GM12875 (cell line): Measurements from ENCODE around the gene YWHAB.

Experiments
- H3K4me3 ChIP-seq: one replicate; pipeline ENCODE4 v1.5.1; 2011; ENCODE audit warnings: low read depth, low read length, control low read depth
- CTCF ChIP-seq: IDR thresholded peaks from 2 replicates; pipeline ENCODE4 v1.5.1; 2011; ENCODE audit warnings: low read depth, mild to moderate bottlenecking, control low read depth, inconsistent platforms, low read length, moderate library complexity, borderline replicate concordance; ENCODE audit not compliant: insufficient read depth

The YWHAB gene

DNA sequence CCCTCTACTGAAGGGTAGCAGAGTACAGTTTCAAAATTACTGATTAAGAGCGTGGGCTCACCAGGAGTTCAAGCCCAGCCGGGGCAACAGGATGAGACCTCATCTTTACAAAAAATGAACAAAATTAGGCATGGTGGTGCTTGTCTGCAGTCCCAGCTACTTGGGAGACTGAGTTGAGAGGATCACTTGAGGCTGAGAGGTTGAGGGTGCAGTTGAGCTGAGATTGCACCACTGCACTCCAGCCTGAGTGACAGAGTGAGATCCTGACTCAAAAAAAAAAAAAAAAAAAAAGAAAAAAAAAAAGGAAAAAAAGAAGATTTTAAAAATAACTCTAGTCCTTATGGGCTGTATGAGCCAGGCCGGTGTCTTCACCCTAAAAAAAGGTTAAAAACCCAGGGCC lies 43.1 kb downstream of the YWHAB start:
- H3K4me3 ChIP-seq: no peak overlapping the region

DNA sequence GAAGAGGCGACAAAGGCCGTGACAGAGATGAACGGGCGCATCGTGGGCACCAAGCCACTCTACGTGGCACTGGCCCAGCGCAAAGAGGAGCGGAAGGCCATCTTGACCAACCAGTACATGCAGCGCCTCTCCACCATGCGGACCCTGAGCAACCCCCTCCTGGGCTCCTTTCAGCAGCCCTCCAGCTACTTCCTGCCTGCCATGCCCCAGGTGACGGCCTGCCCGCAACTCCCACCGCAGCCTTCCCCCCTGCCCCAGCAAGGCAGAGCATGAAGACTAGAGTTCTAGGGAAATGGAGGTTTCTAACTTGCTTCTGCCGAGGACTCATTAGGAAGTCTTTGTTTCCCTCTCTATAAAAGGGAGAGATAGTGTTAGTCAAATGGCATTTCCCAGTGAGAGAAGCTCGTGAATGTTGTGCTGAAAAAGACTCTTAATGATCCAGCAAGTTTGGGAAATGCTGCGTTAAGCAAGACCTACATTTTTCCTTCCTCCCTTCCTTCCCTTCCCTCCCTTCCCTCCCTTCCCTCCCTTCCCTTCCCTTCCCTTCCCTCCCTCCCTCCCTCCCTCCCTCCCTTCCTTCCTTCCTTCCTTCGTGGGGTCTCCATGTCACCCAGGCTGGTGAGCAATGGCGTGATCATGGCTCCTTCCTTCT lies 45.1 kb downstream of the YWHAB start:
- H3K4me3 ChIP-seq: no peak overlapping the region
- no peak for TF ChIP-seq CTCF

More for the DNA sequence above, 43.1 kb downstream of the YWHAB start:
- no peak for TF ChIP-seq CTCF

- no peak overlapping the region for H3K4me3 ChIP-seq
- no peak for TF ChIP-seq CTCF
These were observed 46.4 kb downstream of the YWHAB start for GRCh38 chr20:44931911-44932310.

DNA sequence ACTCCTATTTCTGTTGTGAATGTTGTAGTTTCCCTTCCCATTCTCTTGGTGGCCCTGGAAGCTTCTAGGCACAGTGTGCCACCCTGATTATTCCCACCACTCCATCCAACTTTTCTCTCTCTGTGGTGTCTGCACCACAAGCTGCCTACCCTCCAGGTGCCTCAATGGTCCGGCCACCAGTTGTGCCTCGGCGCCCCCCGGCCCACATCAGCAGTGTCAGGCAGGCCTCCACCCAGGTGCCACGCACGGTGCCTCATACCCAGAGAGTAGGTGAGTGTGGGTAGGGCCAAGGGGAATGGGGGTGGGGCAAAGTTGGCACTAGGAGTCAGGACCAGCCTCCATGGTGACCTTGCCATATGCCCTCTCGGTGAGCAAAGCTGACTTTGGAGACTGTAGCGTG lies 47.4 kb downstream of the YWHAB start:
- H3K4me3 ChIP-seq: no peak overlapping the region
- no peak for TF ChIP-seq CTCF

DNA sequence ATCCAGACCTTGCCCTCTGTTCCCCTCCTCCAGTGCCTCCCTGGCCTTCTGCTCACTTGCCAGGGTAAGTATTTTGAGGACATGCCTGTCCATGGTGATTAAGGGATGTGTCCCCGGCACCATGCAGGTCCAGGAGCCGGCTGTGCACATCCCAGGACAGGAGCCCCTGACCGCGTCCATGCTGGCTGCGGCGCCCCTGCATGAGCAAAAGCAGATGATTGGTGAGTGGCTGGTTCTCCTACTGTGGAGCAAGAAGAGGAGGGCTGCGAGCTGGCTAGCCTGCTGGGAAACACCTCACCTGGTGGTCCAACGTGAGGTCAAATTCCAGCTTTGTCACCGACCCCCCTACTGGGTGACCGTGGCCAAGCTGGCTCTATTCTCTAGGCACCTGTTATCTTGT lies 51.0 kb downstream of the YWHAB start:
- no peak for TF ChIP-seq CTCF
- H3K4me3 ChIP-seq: no peak overlapping the region

GRCh38 chr20:44938637-44939036 lies 53.1 kb downstream of the YWHAB start:
- no peak overlapping the region for H3K4me3 ChIP-seq
- no peak for TF ChIP-seq CTCF

DNA sequence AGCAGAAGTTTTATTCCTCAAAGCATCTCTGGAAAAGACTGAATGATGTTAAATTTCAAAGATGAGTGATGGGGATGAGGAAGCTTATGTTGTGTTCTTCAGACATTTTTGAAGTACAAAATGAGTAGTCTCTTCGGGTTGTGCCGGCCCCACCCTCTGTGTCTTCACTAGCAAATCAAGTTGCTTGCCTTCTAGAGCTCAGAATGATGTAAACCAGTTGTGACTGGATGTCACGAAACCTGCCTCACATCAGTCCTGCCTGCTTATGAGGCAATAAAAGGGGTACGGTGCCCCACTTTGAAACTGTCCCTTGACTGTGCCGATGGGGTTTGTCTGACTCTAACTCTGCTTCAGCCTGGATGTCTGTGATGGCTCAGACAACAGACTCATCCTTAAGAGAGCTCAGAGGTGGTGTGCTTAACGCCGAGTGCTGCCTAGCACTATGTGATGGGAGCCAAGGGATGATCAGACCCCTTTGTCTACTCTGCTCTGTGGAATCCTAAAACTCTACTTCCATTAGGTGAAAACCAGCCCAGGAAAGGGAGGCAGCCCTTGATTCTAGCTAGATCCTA lies 55.7 kb downstream of the YWHAB start:
- TF ChIP-seq CTCF: no peak
- H3K4me3 ChIP-seq: no peak overlapping the region
